AG08395 (cell line): ENCODE results near the gene PTPRN2.

Experiments used
- DNase-seq: peaks from one replicate; pipeline ENCODE4 v3.0.0; 2012; ENCODE audit warnings: mixed read lengths, low spot score

Gene PTPRN2

GRCh38 chr7:157641866-157642265 is 945.8 kb downstream of the PTPRN2 start:
- DNase-seq, result no peak

GRCh38 chr7:157640144-157640543 is 947.5 kb downstream of the PTPRN2 start:
- no peak for DNase-seq

GRCh38 chr7:157638563-157638962 is 949.1 kb downstream of the PTPRN2 start:
- DNase-seq, result no peak

- DNase-seq, result no peak
These were observed 950.2 kb downstream of the PTPRN2 start for GRCh38 chr7:157637216-157637949.

- DNase-seq, result no peak
These were observed 952.0 kb downstream of the PTPRN2 start for GRCh38 chr7:157635669-157636068.

GRCh38 chr7:157635148-157635500 is 952.5 kb downstream of the PTPRN2 start:
- DNase-seq, result no peak

GRCh38 chr7:157634401-157635147 is 953.0 kb downstream of the PTPRN2 start:
- DNase-seq, result no peak

- DNase-seq, result no peak
These were observed 954.0 kb downstream of the PTPRN2 start for GRCh38 chr7:157633465-157634185.

GRCh38 chr7:157630301-157630853 is 957.2 kb downstream of the PTPRN2 start:
- no peak for DNase-seq

- DNase-seq, result no peak
These were observed 959.2 kb downstream of the PTPRN2 start for GRCh38 chr7:157628456-157628855.

- no peak for DNase-seq
These were observed 960.0 kb downstream of the PTPRN2 start for GRCh38 chr7:157627646-157628045.

GRCh38 chr7:157627033-157627432 is 960.6 kb downstream of the PTPRN2 start:
- no peak for DNase-seq

GRCh38 chr7:157625973-157626742 is 961.5 kb downstream of the PTPRN2 start:
- DNase-seq, result no peak

- DNase-seq, result no peak
These were observed 964.1 kb downstream of the PTPRN2 start for GRCh38 chr7:157623556-157623955.

GRCh38 chr7:157622408-157623205 is 965.0 kb downstream of the PTPRN2 start:
- DNase-seq, result no peak

GRCh38 chr7:157622000-157622399 is 965.6 kb downstream of the PTPRN2 start:
- no peak for DNase-seq

- no peak for DNase-seq
These were observed 966.4 kb downstream of the PTPRN2 start for GRCh38 chr7:157621131-157621681.

GRCh38 chr7:157620616-157621015 is 967.0 kb downstream of the PTPRN2 start:
- no peak for DNase-seq

- DNase-seq, result no peak
These were observed 967.7 kb downstream of the PTPRN2 start for GRCh38 chr7:157619753-157620525.
